ENCODE results near the gene MRPS14. TPM values are rescaled to one million over a fixed set of nuclear protein-coding genes. Genes with fewer than 3 reads are reported as not detected.

The MRPS14 gene
- total RNA-seq, 1 experiment from 2014 or later, result 25.1 TPM

DNA sequence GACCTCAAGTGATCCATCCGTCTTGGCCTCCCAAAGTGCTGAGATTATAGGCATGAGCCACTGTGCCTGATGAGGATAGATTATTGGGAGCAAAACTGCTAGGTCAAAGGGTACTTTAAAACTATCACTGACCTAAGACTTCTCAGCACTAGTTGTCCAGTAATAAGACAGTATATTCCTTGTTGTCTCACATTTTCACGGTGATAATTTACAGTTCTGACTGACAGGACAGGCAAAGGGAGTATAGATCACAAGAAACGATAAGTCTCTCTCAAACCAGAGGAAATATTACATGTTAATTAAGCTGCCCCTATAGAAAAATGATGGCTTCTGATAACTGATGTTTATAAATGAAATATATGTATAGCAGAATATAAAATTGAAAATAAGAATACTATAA is 3.7 kb downstream of the MRPS14 start:
- H3K36me3 ChIP-seq (ENCODE audit: control insufficient read depth, insufficient read depth, low read length), result peaks cover 5% of the 10 kb centered on the region
- H3K4me3 ChIP-seq (ENCODE audit: low read depth in 2 of 2, low read length in 2 of 2), result no peak overlapping the region
- H3K27me3 ChIP-seq (ENCODE audit: control insufficient read depth, insufficient read depth, low read length), result no peaks in the 10 kb centered on the region
- H3K27ac ChIP-seq (ENCODE audit: low read length), result no peak overlapping the region
- peaks cover 3% of the 10 kb centered on the region; the same call in 1 of the 2 replicates for H3K4me1 ChIP-seq (ENCODE audit: control insufficient read depth, insufficient read depth, low read length)
- ChIA-PET POLR2A (no interaction called here), CTCF (no interaction called here)
- BruUV-seq (replicated peaks), result no TSS peak
- no peaks in the 10 kb centered on the region for H3K9me3 ChIP-seq (ENCODE audit: control insufficient read depth, insufficient read depth, low read depth, low read length)
- ATAC-seq (no peak), DNase-seq (ENCODE audit: low read depth, low spot score) (no peak)
- TF ChIP-seq POLR2AphosphoS5 (IDR thresholded peaks at IDR 0.05; ENCODE audit: low read depth, low read length) (no peak), REST (IDR thresholded peaks at IDR 0.05; ENCODE audit: insufficient read depth in 1 of 2, low read depth in 2 of 2, low read length in 1 of 2) (no peak), SIN3A (IDR thresholded peaks at IDR 0.05; ENCODE audit: borderline replicate concordance, insufficient read depth, low read depth, low read length) (no peak), TCF7L2 (IDR thresholded peaks at IDR 0.05; ENCODE audit: low read depth, low read length) (no peak), CTCF (IDR thresholded peaks at IDR 0.05) (no peak)
- intact Hi-C loops (cut with micrococcal nuclease; ENCODE audit: unreplicated experiment) (no loop called here), in situ Hi-C loops (cut with HindIII; ENCODE audit: low pct_unique_long_range_greater_than_20kb, low sequenced_read_pairs) (no loop called here)

GRCh38 chr1:175015243-175015642 is 8.0 kb downstream of the MRPS14 start:
- Histone ChIP-seq H3K4me3 (ENCODE audit: low read depth in 2 of 2, low read length in 2 of 2) (no peak overlapping the region), H3K4me1 (ENCODE audit: control insufficient read depth, insufficient read depth, low read length) (no peaks in the 10 kb centered on the region), H3K36me3 (ENCODE audit: control insufficient read depth, insufficient read depth, low read length) (peaks cover 35% of the 10 kb centered on the region), H3K27me3 (ENCODE audit: control insufficient read depth, insufficient read depth, low read length) (no peaks in the 10 kb centered on the region), H3K9me3 (ENCODE audit: control insufficient read depth, insufficient read depth, low read depth, low read length) (no peaks in the 10 kb centered on the region), H3K27ac (ENCODE audit: low read length) (no peak overlapping the region)
- POLR2A ChIA-PET, result no interaction called here
- CTCF ChIA-PET, result no interaction called here
- TF ChIP-seq SIN3A (IDR thresholded peaks at IDR 0.05; ENCODE audit: borderline replicate concordance, insufficient read depth, low read depth, low read length) (no peak), REST (IDR thresholded peaks at IDR 0.05; ENCODE audit: insufficient read depth in 1 of 2, low read depth in 2 of 2, low read length in 1 of 2) (no peak), POLR2AphosphoS5 (IDR thresholded peaks at IDR 0.05; ENCODE audit: low read depth, low read length) (no peak), TCF7L2 (IDR thresholded peaks at IDR 0.05; ENCODE audit: low read depth, low read length) (no peak), CTCF (IDR thresholded peaks at IDR 0.05) (no peak)
- ATAC-seq, result no peak
- intact Hi-C loops (cut with micrococcal nuclease; ENCODE audit: unreplicated experiment) (no loop called here), in situ Hi-C loops (cut with HindIII; ENCODE audit: low pct_unique_long_range_greater_than_20kb, low sequenced_read_pairs) (no loop called here)
- no TSS peak for BruUV-seq (replicated peaks)
- no peak for DNase-seq (ENCODE audit: low read depth, low spot score)

Measured in Panc1 (cell line).